Astrocyte (in vitro differentiated cells and primary cell): ENCODE data around the gene OR13C9.

ENCODE experiments used
- CTCF ChIP-seq: IDR thresholded peaks from 2 replicates; pipeline ENCODE4 v1.5.1; 2011; ENCODE audit warnings: low read depth, mild to moderate bottlenecking, inconsistent platforms, low read length, moderate library complexity; ENCODE audit not compliant: insufficient read depth
- EZH2 ChIP-seq: IDR thresholded peaks from 2 replicates; pipeline ENCODE4 v1.6.1; 2012; ENCODE audit warnings: mild to moderate bottlenecking, low read length, inconsistent platforms; ENCODE audit not compliant: insufficient read depth

- no peak for TF ChIP-seq CTCF
- TF ChIP-seq EZH2: no peak
Observed at GRCh38 chr9:104617418-104617817, 586 bp downstream of the OR13C9 start.
